Choroid plexus epithelial cell (primary cell): ENCODE measurements around the gene BCL7A.
"Not testable (repeated sequence)": the region's sequence is repeated elsewhere in the genome, so short reads cannot be mapped to it uniquely, and the experiment has no call there.

ENCODE experiments used
- DNase-seq: peaks from one replicate; pipeline ENCODE4 v3.0.0-alpha.2; 2010; ENCODE audit warnings: low read depth
- H3K4me3 ChIP-seq: 2 replicates; pipeline ENCODE4 v1.5.1; 2011; ENCODE audit warnings: low read depth, mild to moderate bottlenecking, control low read depth, low read length, moderate library complexity
- TF ChIP-seq, protein P1 (sequence below): conservative IDR thresholded peaks from 2 replicates; pipeline ENCODE4 v1.5.1; 2011; ENCODE audit warnings: low read depth, mild to moderate bottlenecking, control low read depth, inconsistent platforms, low read length, moderate library complexity

BCL7A gene

GRCh38 chr12:122036153-122036552, 14.5 kb downstream of the BCL7A start:
- H3K4me3 ChIP-seq, result no peak overlapping the region
- DNase-seq, result no peak
- TF ChIP-seq, protein P1, sequence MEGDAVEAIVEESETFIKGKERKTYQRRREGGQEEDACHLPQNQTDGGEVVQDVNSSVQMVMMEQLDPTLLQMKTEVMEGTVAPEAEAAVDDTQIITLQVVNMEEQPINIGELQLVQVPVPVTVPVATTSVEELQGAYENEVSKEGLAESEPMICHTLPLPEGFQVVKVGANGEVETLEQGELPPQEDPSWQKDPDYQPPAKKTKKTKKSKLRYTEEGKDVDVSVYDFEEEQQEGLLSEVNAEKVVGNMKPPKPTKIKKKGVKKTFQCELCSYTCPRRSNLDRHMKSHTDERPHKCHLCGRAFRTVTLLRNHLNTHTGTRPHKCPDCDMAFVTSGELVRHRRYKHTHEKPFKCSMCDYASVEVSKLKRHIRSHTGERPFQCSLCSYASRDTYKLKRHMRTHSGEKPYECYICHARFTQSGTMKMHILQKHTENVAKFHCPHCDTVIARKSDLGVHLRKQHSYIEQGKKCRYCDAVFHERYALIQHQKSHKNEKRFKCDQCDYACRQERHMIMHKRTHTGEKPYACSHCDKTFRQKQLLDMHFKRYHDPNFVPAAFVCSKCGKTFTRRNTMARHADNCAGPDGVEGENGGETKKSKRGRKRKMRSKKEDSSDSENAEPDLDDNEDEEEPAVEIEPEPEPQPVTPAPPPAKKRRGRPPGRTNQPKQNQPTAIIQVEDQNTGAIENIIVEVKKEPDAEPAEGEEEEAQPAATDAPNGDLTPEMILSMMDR, result no peak

- TF ChIP-seq, protein P1, result no peak
- no peak overlapping the region for H3K4me3 ChIP-seq
- no peak for DNase-seq
Measured at GRCh38 chr12:122040579-122041386, 19.1 kb downstream of the BCL7A start.

DNA sequence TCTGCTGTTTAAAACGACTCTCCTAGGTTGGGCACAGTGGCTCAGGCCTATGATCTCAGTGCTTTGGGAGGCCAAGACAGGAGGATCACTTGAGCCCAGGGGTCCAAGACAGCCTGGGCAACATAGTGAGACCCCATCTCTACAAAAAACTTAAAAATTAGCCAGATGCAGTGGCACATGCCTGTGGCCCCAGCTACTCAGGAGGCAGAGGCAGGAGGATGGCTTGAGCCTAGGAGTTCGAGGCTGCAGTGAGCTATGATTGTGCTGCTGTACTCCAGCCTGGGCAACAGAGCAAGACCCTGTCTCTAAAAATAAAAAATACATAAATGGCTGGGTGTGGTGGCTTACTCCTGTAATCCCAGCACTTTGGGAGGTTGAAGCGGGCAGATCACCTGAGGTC, 19.8 kb downstream of the BCL7A start:
- DNase-seq, result not testable (repeated sequence)

DNA sequence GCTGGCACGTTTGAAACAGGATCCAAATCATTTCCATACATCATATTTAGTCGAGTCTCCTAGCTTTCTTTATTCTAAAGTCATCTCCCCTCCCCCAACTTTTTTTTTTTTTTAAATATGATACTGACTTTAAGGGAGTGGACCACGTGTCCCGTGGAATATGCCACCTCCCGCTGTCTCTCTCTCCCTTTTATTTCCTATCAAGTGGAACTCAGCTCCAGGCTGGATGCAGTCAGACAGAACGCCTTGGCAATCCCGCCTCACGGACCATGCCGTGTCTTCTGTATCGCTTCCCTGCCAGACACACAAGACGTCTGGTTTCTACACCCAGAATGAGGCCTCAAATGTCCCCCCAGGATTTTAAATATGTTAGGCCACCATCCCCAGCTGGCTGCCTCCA, 21.2 kb downstream of the BCL7A start:
- DNase-seq, result no peak
- no peak overlapping the region for H3K4me3 ChIP-seq

More for the DNA sequence above, 19.8 kb downstream of the BCL7A start:
- not testable (repeated sequence) for H3K4me3 ChIP-seq

GRCh38 chr12:122043476-122043875, 21.8 kb downstream of the BCL7A start:
- no peak overlapping the region for H3K4me3 ChIP-seq
- TF ChIP-seq, protein P1, result no peak
- DNase-seq, result no peak

More for the DNA sequence above, 21.2 kb downstream of the BCL7A start:
- TF ChIP-seq, protein P1, result no peak

DNA sequence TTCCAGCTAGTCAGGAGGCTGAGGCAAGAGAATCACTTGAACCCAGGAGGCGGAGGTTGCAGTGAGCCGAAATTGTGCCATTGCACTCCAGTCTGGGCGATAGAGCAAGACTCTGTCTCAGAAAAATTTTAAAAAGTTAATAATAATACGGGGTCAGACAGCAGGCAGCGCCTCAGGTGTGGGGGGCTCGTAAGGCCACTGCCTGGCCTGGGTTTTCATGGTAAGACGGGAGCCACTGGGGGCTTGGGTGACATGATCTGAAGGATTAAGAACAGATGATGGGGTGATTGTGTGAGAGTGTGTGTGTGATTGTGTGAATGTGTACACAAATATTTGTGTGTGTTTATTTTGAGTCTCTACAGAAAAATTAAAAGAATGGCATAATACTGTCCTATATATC, 23.6 kb downstream of the BCL7A start:
- TF ChIP-seq, protein P1, result no peak
- DNase-seq, result no peak
- H3K4me3 ChIP-seq, result no peak overlapping the region

- TF ChIP-seq, protein P1, result no peak
- no peak for DNase-seq
- no peak overlapping the region for H3K4me3 ChIP-seq
Measured at GRCh38 chr12:122046145-122046544, 24.5 kb downstream of the BCL7A start.
